ENCODE results near the gene CSTPP1.

DNA sequence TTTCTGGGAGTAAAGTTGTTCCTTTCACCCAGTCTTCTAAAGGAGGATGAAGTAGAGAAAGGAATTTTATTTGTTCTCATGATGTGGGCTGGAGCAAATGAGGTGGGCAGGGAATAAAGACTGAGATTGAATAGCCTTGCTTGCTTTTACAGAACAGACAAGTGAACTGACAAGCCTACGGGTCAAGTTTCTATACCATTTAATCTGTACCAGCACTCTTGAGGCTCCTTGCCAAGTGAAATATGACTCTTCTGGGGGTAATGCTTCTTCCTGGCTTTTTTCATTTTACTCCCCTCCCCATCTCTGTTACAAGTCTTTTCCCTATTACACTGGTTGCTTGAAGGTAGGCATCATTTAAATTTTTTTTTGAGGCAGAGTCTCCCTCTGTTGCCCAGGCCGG lies 54.8 kb downstream of the CSTPP1 start:
- TF ChIP-seq GLIS3 (CRISPR knock-in tag; IDR thresholded peaks at IDR 0.05) = no peak
- TF ChIP-seq, protein P1, sequence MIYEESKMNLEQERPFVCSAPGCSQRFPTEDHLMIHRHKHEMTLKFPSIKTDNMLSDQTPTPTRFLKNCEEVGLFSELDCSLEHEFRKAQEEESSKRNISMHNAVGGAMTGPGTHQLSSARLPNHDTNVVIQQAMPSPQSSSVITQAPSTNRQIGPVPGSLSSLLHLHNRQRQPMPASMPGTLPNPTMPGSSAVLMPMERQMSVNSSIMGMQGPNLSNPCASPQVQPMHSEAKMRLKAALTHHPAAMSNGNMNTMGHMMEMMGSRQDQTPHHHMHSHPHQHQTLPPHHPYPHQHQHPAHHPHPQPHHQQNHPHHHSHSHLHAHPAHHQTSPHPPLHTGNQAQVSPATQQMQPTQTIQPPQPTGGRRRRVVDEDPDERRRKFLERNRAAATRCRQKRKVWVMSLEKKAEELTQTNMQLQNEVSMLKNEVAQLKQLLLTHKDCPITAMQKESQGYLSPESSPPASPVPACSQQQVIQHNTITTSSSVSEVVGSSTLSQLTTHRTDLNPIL (CRISPR knock-in tag; IDR thresholded peaks at IDR 0.05; ENCODE audit: low read depth) = no peak
- no peak for TF ChIP-seq ZFP3 (CRISPR knock-in tag; IDR thresholded peaks at IDR 0.05)
- TF ChIP-seq, protein P2, sequence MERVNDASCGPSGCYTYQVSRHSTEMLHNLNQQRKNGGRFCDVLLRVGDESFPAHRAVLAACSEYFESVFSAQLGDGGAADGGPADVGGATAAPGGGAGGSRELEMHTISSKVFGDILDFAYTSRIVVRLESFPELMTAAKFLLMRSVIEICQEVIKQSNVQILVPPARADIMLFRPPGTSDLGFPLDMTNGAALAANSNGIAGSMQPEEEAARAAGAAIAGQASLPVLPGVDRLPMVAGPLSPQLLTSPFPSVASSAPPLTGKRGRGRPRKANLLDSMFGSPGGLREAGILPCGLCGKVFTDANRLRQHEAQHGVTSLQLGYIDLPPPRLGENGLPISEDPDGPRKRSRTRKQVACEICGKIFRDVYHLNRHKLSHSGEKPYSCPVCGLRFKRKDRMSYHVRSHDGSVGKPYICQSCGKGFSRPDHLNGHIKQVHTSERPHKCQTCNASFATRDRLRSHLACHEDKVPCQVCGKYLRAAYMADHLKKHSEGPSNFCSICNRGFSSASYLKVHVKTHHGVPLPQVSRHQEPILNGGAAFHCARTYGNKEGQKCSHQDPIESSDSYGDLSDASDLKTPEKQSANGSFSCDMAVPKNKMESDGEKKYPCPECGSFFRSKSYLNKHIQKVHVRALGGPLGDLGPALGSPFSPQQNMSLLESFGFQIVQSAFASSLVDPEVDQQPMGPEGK (CRISPR knock-in tag; IDR thresholded peaks at IDR 0.05; ENCODE audit: borderline replicate concordance) = no peak
- no peak for TF ChIP-seq BACH2 (CRISPR knock-in tag; IDR thresholded peaks at IDR 0.05; ENCODE audit: borderline replicate concordance)
- TF ChIP-seq ARNTL (CRISPR knock-in tag; IDR thresholded peaks at IDR 0.05; ENCODE audit: borderline replicate concordance, low read depth) = no peak
- TF ChIP-seq TCF4 (CRISPR knock-in tag; IDR thresholded peaks at IDR 0.05; ENCODE audit: borderline replicate concordance) = no peak
- TF ChIP-seq, protein P3, sequence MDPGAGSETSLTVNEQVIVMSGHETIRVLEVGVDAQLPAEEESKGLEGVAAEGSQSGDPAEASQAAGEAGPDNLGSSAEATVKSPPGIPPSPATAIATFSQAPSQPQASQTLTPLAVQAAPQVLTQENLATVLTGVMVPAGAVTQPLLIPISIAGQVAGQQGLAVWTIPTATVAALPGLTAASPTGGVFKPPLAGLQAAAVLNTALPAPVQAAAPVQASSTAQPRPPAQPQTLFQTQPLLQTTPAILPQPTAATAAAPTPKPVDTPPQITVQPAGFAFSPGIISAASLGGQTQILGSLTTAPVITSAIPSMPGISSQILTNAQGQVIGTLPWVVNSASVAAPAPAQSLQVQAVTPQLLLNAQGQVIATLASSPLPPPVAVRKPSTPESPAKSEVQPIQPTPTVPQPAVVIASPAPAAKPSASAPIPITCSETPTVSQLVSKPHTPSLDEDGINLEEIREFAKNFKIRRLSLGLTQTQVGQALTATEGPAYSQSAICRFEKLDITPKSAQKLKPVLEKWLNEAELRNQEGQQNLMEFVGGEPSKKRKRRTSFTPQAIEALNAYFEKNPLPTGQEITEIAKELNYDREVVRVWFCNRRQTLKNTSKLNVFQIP (CRISPR knock-in tag; IDR thresholded peaks at IDR 0.05; ENCODE audit: borderline replicate concordance, low read depth) = no peak
- TF ChIP-seq ZFP30 (CRISPR knock-in tag; IDR thresholded peaks at IDR 0.05) = no peak
- TF ChIP-seq, protein P4, sequence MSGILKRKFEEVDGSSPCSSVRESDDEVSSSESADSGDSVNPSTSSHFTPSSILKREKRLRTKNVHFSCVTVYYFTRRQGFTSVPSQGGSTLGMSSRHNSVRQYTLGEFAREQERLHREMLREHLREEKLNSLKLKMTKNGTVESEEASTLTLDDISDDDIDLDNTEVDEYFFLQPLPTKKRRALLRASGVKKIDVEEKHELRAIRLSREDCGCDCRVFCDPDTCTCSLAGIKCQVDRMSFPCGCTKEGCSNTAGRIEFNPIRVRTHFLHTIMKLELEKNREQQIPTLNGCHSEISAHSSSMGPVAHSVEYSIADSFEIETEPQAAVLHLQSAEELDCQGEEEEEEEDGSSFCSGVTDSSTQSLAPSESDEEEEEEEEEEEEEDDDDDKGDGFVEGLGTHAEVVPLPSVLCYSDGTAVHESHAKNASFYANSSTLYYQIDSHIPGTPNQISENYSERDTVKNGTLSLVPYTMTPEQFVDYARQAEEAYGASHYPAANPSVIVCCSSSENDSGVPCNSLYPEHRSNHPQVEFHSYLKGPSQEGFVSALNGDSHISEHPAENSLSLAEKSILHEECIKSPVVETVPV (CRISPR knock-in tag; IDR thresholded peaks at IDR 0.05) = no peak
- TF ChIP-seq ZNF8 (CRISPR knock-in tag; IDR thresholded peaks at IDR 0.05) = no peak
- TF ChIP-seq RARB (CRISPR knock-in tag; IDR thresholded peaks at IDR 0.05) = no peak
- TF ChIP-seq TOX (CRISPR knock-in tag; IDR thresholded peaks at IDR 0.05; ENCODE audit: borderline replicate concordance) = no peak
